Mucosa of rectum (tissue), 2 donors: Measurements from ENCODE around the gene AK4.

ENCODE experiments used
- H3K27ac ChIP-seq, 2 donors: one replicate each; pipeline ENCODE4 v1.7.0; 2013; ENCODE audit warnings: inconsistent platforms in 2 of 2, low read depth in 2 of 2, low read length in 2 of 2
- H3K27me3 ChIP-seq, 2 donors: one replicate each; pipeline ENCODE4 v1.7.0; 2013; ENCODE audit warnings: low read length in 2 of 2; ENCODE audit not compliant: control insufficient read depth in 2 of 2, insufficient read depth in 2 of 2
- H3K36me3 ChIP-seq, 2 donors: one replicate each; pipeline ENCODE4 v1.7.0; 2013; ENCODE audit warnings: low read length in 2 of 2; ENCODE audit not compliant: control insufficient read depth in 2 of 2, insufficient read depth in 2 of 2
- H3K4me1 ChIP-seq, 2 donors: one replicate each; pipeline ENCODE4 v1.7.0; 2013; ENCODE audit warnings: low read length in 2 of 2, mild to moderate bottlenecking in 1 of 2; ENCODE audit not compliant: control insufficient read depth in 2 of 2, insufficient read depth in 2 of 2
- H3K4me3 ChIP-seq, 2 donors: one replicate each; pipeline ENCODE4 v1.7.0; 2013; ENCODE audit warnings: low read length in 2 of 2
- H3K9ac ChIP-seq, 2 donors: one replicate each; pipeline ENCODE4 v1.7.0; 2013; ENCODE audit warnings: low read length in 2 of 2, low read depth in 1 of 2, mild to moderate bottlenecking in 1 of 2
- H3K9me3 ChIP-seq, 2 donors: one replicate each; pipeline ENCODE4 v1.7.0; 2013; ENCODE audit warnings: low read length in 2 of 2; ENCODE audit not compliant: control insufficient read depth in 2 of 2
- donor health status: healthy.
- donor health status: Normal muscosa, but diverticular disease.

The AK4 gene

GRCh38 chr1:65174585-65174984, 26.6 kb downstream of the AK4 start:
- H3K9ac ChIP-seq = no peak overlapping the region
- H3K4me1 ChIP-seq = peaks cover 0 to 5% of the 10 kb centered on the region in 2 donors
- H3K27ac ChIP-seq = no peak overlapping the region
- H3K9me3 ChIP-seq = no peaks in the 10 kb centered on the region
- no peaks in the 10 kb centered on the region for H3K27me3 ChIP-seq
- H3K4me3 ChIP-seq = no peak overlapping the region
- no peaks in the 10 kb centered on the region for H3K36me3 ChIP-seq

GRCh38 chr1:65175171-65176055, 27.4 kb downstream of the AK4 start:
- H3K36me3 ChIP-seq = no peaks in the 10 kb centered on the region
- no peak overlapping the region for H3K27ac ChIP-seq
- H3K4me1 ChIP-seq = peaks cover 0 to 5% of the 10 kb centered on the region in 2 donors
- H3K9ac ChIP-seq = no peak overlapping the region
- no peaks in the 10 kb centered on the region for H3K9me3 ChIP-seq
- H3K4me3 ChIP-seq = no peak overlapping the region
- no peaks in the 10 kb centered on the region for H3K27me3 ChIP-seq

GRCh38 chr1:65176056-65176450, 28.1 kb downstream of the AK4 start:
- no peak overlapping the region for H3K4me3 ChIP-seq
- no peaks in the 10 kb centered on the region for H3K27me3 ChIP-seq
- H3K36me3 ChIP-seq = no peaks in the 10 kb centered on the region
- peaks cover 0 to 2% of the 10 kb centered on the region in 2 donors for H3K4me1 ChIP-seq
- H3K27ac ChIP-seq = no peak overlapping the region
- H3K9me3 ChIP-seq = no peaks in the 10 kb centered on the region
- no peak overlapping the region for H3K9ac ChIP-seq

GRCh38 chr1:65176591-65176990, 28.6 kb downstream of the AK4 start:
- peaks cover 0 to 2% of the 10 kb centered on the region in 2 donors for H3K4me1 ChIP-seq
- no peaks in the 10 kb centered on the region for H3K27me3 ChIP-seq
- no peak overlapping the region for H3K27ac ChIP-seq
- no peaks in the 10 kb centered on the region for H3K9me3 ChIP-seq
- H3K4me3 ChIP-seq = no peak overlapping the region
- no peak overlapping the region for H3K9ac ChIP-seq
- no peaks in the 10 kb centered on the region for H3K36me3 ChIP-seq

- Histone ChIP-seq H3K9me3 (no peaks in the 10 kb centered on the region), H3K9ac (no peak overlapping the region), H3K36me3 (no peaks in the 10 kb centered on the region), H3K4me1 (peaks cover 0 to 2% of the 10 kb centered on the region in 2 donors), H3K27ac (no peak overlapping the region), H3K27me3 (no peaks in the 10 kb centered on the region), H3K4me3 (no peak overlapping the region)
Observed at GRCh38 chr1:65177457-65177856, 29.5 kb downstream of the AK4 start.

GRCh38 chr1:65178235-65178634, 30.2 kb downstream of the AK4 start:
- Histone ChIP-seq H3K27me3 (no peaks in the 10 kb centered on the region), H3K4me3 (no peak overlapping the region), H3K36me3 (no peaks in the 10 kb centered on the region), H3K9me3 (no peaks in the 10 kb centered on the region), H3K9ac (no peak overlapping the region), H3K27ac (no peak overlapping the region), H3K4me1 (peaks cover 0 to 6% of the 10 kb centered on the region in 2 donors)

GRCh38 chr1:65179148-65179547, 31.1 kb downstream of the AK4 start:
- H3K27ac ChIP-seq = no peak overlapping the region
- H3K27me3 ChIP-seq = no peaks in the 10 kb centered on the region
- H3K9me3 ChIP-seq = no peaks in the 10 kb centered on the region
- H3K9ac ChIP-seq = no peak overlapping the region
- no peaks in the 10 kb centered on the region for H3K36me3 ChIP-seq
- no peak overlapping the region for H3K4me3 ChIP-seq
- H3K4me1 ChIP-seq = peaks cover 0 to 6% of the 10 kb centered on the region in 2 donors

- Histone ChIP-seq H3K9ac (no peak overlapping the region), H3K4me3 (no peak overlapping the region), H3K9me3 (no peaks in the 10 kb centered on the region), H3K36me3 (no peaks in the 10 kb centered on the region), H3K27me3 (no peaks in the 10 kb centered on the region), H3K4me1 (peaks cover 0 to 4% of the 10 kb centered on the region in 2 donors), H3K27ac (no peak overlapping the region)
Observed at GRCh38 chr1:65180977-65181376, 33.0 kb downstream of the AK4 start.

- Histone ChIP-seq H3K9ac (no peak overlapping the region), H3K4me1 (peaks cover 0 to 4% of the 10 kb centered on the region in 2 donors), H3K27me3 (no peaks in the 10 kb centered on the region), H3K9me3 (no peaks in the 10 kb centered on the region), H3K27ac (no peak overlapping the region), H3K4me3 (no peak overlapping the region), H3K36me3 (no peaks in the 10 kb centered on the region)
Observed at GRCh38 chr1:65182658-65183268, 34.8 kb downstream of the AK4 start.

GRCh38 chr1:65189576-65190115, 41.6 kb downstream of the AK4 start:
- Histone ChIP-seq H3K27ac (no peak overlapping the region), H3K4me3 (no peak overlapping the region), H3K9me3 (no peaks in the 10 kb centered on the region), H3K4me1 (no peaks in the 10 kb centered on the region), H3K27me3 (no peaks in the 10 kb centered on the region), H3K36me3 (peaks cover 0 to 14% of the 10 kb centered on the region in 2 donors), H3K9ac (no peak overlapping the region)
